HG02678 (cell line): ENCODE measurements around the gene HAUS1.

Experiments used
- ATAC-seq: cut with Tn5 transposase; IDR thresholded peaks from one replicate; pipeline ENCODE4 v1.9.1; 2021; ENCODE audit warnings: mild to moderate bottlenecking, moderate library complexity; ENCODE audit not compliant: unreplicated experiment

HAUS1 gene, protein sequence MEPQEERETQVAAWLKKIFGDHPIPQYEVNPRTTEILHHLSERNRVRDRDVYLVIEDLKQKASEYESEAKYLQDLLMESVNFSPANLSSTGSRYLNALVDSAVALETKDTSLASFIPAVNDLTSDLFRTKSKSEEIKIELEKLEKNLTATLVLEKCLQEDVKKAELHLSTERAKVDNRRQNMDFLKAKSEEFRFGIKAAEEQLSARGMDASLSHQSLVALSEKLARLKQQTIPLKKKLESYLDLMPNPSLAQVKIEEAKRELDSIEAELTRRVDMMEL

DNA sequence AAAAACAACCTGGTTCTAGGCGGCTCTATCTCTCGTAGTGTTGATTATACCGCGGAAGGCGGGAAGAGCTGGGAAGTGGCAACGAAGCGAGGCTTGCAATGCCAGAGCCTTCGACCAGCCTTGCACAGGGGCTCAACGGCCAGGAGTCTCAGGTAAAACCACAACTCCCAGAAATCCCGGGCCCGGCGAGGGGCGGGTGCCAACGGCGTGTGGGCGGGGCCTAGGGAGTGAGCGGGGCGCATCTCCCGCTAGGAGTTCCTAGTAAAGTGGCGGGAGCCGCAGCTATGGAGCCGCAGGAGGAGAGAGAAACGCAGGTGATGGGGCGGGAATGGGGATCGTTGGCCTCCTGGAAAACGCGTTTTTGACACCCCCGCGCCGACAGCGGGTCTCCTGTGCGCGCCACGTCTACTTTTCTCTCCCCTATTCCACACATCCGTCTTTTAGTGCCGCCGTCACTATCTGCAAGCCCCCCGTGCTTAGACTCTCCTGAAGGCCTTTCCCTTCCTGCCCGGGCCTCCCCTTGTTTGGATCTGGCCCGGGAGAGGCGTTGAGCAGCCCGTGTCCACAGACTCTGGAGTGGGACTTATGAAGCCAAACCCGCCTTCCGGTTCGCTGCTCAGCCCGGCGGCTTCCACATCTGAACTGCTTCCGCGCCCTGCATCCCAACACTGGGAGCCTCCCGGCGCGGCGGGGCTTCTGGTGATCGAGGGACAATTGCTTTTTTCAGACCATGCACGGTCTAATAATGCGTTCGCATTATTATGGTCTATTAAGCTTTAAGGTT is at the start of gene HAUS1:
Gene HAUS1 (plus strand): TSS at position 258 of the 784 bp plus-strand sequence. CDS start 27 bp downstream, at position 285.
- ATAC-seq = peak; percentile 97

DNA sequence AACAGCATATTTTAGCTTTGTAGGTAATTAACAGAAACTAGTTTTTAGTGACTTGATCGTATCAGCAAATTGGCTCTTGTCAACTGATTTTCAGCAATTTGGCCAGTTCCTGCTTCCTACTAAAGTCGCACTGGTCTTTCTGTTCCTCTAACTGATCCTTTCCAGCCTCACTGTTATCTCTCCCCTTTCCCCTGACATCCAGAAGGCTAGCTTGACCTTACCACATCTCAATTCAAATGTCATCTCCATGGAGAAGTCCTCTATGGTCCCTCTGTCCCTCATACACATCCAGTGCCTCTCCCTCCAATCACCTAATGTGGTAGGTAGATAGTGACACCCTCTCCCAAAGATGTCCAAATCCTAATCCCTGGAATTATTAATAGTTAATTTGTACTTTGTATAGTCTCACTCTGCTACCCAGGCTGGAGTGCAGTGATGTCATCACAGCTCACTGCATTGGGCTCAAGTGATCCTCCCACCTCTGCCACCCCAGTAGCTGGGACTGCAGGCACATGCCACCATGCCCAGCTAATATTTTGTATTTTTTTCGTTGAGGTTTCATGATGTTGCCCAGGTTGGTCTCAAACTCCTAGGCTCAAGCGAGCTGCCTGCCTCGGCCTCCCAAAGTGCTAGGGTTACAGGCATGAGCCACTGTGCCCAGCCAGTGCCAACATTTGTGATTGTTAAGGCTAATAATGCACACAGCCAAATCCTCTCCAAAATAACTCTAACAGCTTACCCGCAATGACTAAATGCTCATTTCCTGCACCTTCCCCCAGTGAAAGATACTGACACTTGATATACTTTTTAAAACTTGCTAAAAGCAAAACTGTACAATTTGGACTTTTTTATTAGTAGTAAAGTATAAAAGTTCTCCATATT is 49.0 kb upstream of the HAUS1 start:
- ATAC-seq = no peak

DNA sequence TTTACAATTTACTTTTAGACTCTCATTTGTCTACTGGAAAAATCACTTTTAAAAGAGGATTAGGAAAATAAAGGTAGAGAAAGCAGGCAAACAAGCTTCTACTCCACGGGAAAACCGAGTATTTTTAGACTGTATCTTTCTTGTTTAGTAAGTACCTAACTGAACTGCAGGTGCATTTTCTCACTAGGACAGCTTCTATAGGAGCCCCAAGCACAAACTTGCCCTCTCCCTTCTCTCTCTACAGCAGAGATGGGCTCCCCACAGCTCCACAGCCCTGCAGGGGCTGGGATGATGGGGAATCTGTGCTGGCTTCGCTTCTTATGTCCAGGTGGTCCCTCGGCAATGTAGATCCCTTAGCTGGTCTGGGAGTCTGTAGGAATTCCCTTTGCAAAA is 48.4 kb upstream of the HAUS1 start:
- ATAC-seq = no peak

DNA sequence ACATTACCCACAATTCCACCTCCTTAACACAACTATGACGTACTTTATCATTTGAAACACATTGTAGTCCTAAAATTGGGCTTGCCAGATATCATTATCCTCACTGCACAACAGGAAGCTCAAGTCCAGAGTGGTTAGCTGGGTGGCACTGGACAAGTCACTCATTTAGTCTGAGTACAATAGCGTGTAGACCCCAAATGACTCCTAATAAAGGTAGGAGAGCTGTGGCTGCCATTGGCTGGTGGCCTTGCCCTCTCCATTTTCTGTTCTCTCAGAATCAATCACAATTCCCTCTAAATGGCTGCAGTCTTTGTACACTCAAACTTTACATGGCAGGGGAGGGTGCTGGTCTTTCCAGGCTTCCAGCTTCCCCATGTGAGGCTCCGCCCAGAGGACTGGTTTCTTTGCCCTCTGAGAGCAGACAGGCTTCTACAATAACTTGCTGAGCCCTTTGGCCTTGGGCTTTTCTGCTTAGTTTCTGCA is 43.8 kb upstream of the HAUS1 start:
- no peak for ATAC-seq

DNA sequence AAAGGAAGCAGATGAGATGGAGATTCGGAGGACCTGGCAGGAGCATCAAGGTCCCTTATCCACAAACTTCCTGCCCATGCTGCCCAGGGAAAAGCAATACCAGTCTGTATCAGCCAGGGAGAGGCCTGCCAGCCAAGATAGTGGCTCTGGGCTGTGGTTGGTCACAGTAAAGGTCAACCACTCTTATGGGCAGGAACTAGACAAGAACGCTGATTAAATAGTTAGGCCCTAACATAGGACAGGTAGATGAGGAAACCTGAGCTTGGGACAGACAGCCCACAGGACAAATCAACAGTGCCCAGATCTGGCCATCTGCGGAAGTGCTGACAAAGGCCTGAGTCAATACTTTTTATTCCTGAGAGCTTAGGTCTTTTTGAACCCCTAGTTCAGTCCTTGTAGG is 42.8 kb upstream of the HAUS1 start:
- ATAC-seq = no peak

DNA sequence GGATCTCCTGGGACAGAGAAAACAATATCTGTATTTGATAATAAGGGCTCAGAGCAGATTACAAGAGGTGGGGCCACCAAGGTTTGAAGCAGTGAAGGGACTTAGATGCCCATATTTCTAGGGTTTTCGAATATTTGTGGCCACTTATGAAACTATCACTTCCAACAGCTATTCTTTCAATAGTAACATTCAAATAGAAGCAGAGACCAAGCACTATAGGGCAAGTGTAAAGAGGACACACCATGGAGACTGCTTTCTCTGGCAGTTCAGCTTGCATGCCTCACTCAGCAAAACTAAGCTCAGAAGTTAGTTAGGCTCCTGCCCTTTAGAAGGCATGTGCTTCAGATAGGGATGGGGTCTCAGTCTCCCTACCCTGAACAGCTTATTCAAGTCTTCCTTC is 42.4 kb upstream of the HAUS1 start:
- no peak for ATAC-seq

DNA sequence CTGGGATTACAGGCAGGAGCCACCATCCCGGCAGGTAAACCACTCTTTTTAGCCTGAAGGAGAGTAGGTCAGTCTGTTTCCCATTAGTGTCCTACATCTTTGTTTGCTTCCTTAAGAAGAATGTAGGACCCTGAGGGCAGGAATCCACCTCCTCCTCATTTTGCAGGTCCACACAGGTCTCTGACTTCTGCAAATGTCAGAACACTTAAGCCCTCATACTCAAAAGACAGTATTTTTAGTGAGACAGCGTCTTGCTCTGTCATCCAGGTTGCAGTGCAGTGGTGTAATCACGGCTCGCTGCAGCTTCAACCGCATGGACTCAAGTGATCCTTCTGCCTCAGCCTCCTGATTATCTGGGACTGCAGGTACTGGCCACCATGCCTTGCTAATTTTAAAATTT is 41.4 kb upstream of the HAUS1 start:
- no peak for ATAC-seq

DNA sequence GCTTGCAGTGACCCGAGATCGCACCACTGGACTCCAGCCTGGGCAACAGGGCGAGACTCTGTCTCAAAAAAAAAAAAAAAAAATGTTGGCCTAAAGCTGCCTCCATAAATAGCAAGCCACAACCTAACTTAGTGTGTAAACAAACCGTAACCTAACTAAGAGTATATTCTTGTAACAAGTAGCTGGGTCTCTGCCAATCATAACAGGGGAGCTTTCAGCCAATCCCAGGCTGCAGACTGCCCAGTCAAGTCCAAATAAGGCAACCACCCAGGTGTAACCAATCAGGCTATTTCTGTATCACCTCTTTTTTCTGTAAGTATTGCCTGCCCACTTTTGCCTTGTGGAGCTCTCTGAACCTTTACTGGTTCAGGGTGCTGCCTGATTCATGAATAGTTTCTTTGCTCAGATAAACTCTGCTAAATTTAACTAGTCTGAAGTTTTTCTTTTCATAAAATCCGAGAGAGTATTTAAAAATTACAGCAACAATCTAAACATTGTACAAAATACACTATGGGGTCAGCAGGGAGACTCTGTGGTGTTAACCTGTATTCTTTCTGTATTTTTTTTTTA is 36.7 kb upstream of the HAUS1 start:
- ATAC-seq = no peak

DNA sequence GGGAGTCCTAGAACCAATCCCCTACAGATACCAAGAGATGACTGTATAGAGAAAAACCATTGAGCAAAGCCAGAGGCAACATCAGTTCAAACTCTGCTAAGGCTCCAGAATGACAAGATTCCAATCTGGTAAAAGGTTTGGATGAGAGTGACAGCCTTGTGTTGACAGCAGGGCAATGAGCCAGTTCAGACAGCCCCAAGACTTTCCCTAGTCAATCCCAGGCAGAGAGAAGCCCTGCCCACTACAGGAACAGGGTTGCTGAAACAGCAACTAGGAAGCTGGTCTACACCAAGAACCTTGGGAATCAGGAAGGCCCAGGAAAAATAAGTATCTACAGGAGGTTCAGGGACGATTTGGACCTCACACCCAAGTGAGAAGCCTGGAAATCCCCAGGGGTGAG is 35.4 kb upstream of the HAUS1 start:
- ATAC-seq = no peak

DNA sequence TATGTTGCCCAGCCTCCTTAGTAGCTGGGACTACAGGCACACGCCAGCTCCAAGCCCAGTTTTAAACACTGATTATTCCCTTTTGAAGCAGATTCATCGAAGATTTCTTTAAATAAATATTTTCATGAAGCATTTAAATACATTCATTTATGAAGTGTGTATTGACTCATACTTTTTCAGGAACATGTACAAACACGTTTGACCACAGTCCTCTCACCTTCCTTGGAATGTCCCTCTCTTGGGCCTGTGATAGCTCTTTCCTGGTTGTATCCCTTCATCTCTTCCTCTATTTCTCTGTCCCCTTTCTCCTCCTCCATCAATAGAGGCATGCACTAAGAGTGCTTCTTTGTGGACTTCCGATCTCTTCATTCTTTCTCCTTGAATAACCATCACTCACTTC is 34.7 kb upstream of the HAUS1 start:
- no peak for ATAC-seq

DNA sequence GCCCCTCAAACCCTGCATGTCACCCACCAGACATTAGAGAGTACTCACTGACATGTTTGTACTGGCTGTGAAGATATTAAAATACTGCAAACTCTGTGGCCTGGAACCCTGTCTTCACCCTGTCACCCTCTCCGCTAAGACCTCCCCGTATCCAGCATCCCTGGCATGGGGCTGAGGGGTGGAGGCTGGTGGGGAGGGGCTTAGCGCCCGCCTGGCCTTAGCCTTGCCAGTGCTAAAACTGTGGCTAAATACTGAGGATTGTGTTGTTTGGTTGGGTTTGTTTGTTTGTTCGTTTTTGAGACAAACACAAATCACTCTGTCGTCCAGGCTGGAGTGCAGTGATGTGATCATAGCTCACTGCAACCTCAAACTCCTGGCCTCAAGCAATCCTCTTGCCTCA is 34.0 kb upstream of the HAUS1 start:
- no peak for ATAC-seq

DNA sequence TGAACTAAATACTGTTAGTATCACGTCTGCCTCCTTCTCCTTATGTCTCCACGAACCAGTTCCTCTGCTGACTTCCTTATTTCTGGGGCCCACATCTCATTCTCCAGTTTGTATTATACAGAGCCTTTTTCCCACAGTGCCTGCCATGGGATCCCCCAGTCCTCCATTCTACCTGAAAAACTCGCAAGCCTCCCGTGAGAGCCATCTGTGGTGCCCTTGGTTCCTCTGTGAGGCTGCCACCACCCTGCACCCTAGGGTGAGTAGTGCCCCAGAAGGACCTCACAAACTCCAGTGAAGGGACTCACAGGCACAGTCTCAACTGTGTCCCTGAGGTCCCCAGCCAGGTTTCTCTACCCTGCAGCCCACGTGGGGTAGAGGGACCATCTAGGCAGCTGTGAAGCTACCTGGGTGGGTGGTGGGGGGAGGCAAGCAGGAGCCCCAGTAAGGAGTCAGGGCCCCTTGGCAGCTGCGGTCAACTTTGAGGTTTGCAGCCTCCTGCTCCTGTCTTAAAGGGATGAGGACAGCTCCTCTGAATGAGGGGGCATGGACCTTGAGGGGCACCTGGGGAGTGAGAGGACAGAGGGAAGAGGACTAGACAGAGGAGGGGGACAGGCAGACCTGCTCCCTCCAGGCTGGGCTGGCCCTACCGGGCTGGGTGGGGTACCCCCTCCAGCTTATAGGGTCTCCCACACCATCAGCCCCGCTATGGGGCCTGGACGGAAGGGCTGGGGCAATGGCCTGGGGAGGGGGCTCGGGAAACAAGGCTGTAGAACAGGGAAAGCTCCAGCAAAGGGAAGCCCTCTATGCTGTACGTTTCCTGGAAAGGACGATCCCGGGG is 33.2 kb upstream of the HAUS1 start:
- no peak for ATAC-seq

DNA sequence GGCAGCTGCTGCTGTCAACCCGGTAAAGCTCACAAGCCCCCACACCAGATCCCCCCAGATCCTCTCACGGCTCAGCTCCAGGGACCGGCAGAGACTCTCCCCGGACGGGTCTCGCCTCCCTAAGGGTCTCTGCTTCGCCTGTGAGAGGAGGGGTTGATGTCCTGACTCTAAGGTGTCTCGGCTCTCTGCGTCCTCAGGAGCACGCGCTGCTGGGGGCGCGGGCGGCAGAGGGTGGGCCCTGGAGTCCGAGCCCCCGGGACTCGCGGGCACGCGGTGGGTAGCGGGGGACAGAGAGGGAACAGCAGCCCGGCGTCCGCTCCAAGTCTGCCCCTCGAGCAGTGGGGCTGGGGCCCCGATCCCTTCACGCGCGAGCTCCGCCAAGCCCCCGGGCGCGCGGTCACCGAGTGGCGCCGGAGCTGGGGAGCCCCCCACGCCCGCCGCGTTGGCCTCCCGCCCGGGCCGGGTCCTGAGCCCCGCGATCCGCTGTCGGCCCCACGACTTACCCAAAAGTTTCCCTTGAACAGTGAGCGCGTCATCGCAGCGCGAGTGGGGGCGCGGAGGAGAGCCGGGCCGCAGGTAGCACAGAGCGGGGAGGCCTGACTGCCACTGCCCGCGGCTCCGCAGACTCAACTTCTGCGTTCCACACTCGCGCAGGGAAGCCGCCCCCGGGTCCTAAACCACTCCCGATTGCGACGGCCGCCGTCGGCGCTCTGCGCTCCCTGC is 32.4 kb upstream of the HAUS1 start, which contains the start of gene PSTPIP2:
Gene PSTPIP2 (minus strand): TSS at position 608 of the 723 bp plus-strand sequence. CDS start 72 bp downstream, at position 536.
- peak; percentile 71 for ATAC-seq

DNA sequence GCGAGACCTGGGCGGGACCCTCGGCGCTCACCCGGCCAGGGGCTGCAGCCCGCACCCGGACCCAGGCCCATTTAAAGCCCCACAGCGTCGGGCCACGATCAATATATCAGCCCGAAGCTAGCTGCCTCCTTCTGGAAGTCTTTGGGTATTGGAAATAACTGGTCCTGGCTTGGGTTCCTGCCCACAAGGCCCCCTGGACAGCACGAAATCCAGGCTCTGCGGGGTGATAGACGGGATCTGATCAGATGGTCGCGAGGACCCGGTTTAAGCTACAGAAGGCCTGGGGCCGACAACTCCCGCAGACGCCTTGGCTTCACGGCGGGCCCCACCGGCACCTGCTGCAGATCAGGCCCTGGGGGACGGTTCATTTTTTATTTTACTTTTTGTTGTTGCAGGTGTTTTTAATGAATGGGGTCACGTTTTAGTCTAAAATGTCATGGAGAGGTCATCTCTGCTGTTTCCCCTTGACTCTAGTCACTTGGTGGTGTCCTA is 31.8 kb upstream of the HAUS1 start:
- no peak for ATAC-seq

DNA sequence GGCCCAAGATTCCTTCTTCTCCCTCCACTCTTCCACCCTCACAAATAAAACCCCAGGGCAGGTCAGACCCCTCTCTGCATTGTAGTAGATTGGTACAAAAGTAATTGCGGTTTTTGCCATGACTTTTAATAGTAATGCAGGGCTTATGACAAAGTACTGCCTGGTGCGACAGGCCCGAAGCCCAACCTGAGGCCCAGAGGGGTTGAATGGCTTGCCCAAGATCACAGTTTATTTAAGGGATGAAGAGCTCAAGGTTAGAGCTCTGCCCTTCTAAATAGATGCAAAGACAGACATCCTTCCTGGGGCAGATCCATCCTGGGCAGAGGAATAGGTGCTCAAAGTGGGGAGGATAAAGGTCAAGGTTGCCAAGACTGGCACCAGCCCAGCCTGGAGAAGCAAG is 31.2 kb upstream of the HAUS1 start:
- ATAC-seq = no peak

DNA sequence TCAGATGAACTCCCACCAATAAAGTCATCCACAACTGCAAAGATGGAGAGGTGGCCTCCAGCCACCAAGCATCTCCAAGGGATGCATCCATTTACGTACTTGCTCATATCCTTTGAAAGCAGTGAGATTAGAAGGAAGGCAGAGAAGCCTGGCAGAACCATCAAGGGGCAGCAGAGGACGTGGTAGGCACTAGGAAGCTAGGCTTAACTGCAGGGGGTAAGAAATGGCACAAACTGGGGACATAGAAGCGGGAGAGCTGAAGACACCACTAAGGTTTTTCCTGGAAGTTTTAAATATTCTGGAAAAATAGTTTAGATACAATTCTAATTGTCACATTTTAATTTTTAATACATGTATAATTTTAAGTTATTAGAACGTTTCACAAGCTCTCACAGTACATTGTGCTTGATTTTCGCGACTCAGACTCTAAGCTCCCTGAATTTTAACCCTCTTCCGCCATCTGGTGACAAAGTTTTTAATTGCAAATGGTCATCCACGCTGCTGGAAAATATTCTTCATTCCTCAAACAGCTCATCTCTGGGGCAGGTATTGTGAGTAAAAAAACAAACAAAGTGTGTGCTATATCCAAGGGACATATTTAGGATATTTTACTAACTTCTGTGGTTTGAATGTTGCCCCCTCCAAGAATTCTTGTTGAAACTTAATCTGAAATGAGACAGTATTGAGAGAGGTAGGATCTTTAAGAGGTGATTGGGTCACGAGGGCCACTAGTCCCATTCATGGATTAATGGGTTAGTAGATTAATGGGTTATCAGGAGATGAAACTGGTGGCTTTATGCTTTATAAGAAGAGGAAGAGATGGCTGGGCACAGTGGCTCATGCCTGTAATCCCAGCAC is 30.5 kb upstream of the HAUS1 start:
- no peak for ATAC-seq

DNA sequence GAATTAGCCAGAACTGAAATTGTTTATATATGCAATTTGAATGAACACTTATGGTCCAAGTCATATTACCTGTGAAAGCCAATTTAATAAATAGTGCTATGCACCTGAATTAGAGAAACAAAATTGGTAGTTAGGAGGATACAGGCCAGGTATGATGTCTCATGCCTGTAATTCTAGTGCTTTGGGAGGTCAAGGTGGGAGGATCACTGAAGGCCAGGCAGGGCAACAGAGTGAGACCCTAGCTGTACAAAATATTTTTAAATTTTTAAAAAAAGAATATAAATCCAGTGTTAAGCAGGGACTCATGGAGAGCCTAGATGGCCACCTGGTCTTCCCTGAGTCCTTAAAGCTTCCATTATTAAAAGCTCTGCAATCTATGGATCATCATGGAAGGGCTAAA is 24.8 kb upstream of the HAUS1 start:
- ATAC-seq = no peak

DNA sequence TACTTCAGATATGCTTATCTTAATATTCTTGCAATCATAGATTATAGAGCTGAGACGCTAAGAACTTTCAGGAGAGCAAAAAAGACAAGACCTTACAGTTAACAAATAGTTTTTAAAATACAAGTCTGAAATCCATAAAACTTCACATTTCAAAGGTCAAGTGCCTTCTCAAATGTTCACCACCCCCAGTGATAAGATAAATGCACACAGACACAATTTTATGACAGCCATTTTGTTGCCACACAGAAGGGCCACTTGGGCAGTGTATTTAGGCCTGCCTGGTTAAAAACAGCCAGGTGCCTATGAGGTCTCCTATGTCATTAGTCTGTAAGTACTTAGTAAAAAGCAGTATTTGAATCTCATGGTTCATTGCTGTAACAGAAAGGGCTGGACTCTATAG is 24.0 kb upstream of the HAUS1 start:
- no peak for ATAC-seq
